Suprapubic skin (tissue), 3 donors: ENCODE measurements around the gene MCTP2.

ENCODE experiments used
- CTCF ChIP-seq, 2 donors: fragments of 200-600 bp in 1 of 2; fragments of 450-650 bp in 1 of 2; sonication (generic) in 1 of 2; IDR thresholded peaks; one replicate each; pipeline ENCODE4 v1.5.1; 2016 to 2019; ENCODE audit warnings: antibody characterized with exemption in 2 of 2, mild to moderate bottlenecking in 1 of 2, moderate library complexity in 1 of 2
- POLR2A ChIP-seq, 2 donors: fragments of 450-650 bp; IDR thresholded peaks; one replicate each; pipeline ENCODE4 v1.6.1; 2017; ENCODE audit warnings: antibody characterized with exemption in 2 of 2, mild to moderate bottlenecking in 2 of 2, moderate library complexity in 2 of 2

GRCh38 chr15:94348084-94348483, 116.7 kb downstream of the MCTP2 start:
- no peak for TF ChIP-seq CTCF (IDR thresholded peaks at IDR 0.05)
- no peak for TF ChIP-seq POLR2A (IDR thresholded peaks at IDR 0.05)
